ENCODE data around the gene KCNMB2.

DNA sequence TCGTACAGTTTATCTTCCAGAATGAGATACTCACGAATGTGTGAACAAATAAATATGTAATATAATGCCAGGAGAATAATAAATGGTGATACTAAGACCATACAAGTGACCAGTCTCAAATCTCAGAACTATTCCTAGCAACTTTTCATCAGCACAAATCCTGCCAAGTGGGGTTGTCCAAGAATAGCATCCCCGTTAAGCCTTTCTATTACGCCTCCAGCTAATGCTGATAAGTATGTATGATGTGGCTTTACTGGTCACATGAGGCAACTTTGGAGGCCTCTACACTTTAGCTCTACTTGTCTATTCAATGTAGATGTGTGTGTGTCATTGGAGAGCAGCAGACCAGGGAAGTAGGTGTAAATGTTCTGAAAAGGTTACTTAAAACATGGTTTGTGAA is 129.5 kb downstream of the KCNMB2 start:
- no peak for TF ChIP-seq SP1 (IDR thresholded peaks at IDR 0.05)
- TF ChIP-seq ZNF384 (IDR thresholded peaks at IDR 0.05), result no peak
- TF ChIP-seq TARDBP (IDR thresholded peaks at IDR 0.05), result no peak
- TF ChIP-seq FOXM1 (IDR thresholded peaks at IDR 0.05; ENCODE audit: borderline replicate concordance), result no peak
- no peak for TF ChIP-seq SUZ12 (IDR thresholded peaks at IDR 0.05)
- no peak for TF ChIP-seq ARNT (IDR thresholded peaks at IDR 0.05)
- TF ChIP-seq, protein P1, sequence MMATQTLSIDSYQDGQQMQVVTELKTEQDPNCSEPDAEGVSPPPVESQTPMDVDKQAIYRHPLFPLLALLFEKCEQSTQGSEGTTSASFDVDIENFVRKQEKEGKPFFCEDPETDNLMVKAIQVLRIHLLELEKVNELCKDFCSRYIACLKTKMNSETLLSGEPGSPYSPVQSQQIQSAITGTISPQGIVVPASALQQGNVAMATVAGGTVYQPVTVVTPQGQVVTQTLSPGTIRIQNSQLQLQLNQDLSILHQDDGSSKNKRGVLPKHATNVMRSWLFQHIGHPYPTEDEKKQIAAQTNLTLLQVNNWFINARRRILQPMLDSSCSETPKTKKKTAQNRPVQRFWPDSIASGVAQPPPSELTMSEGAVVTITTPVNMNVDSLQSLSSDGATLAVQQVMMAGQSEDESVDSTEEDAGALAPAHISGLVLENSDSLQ (IDR thresholded peaks at IDR 0.05), result no peak
- TF ChIP-seq BHLHE40 (IDR thresholded peaks at IDR 0.05; ENCODE audit: borderline replicate concordance), result no peak
- no peak for TF ChIP-seq HDGF (IDR thresholded peaks at IDR 0.05; ENCODE audit: borderline replicate concordance)
- TF ChIP-seq L3MBTL2 (conservative IDR thresholded peaks at IDR 0.05), result no peak

Measured in HEK293T (cell line).